DMS 273 (cell line): ENCODE results near the gene CDC25A.

Experiments
- DNase-seq: peaks from one replicate; lab custom pipeline; 2025; ENCODE audit not compliant: unreplicated experiment; lab: John Stamatoyannopoulos, UW

The CDC25A gene

DNA sequence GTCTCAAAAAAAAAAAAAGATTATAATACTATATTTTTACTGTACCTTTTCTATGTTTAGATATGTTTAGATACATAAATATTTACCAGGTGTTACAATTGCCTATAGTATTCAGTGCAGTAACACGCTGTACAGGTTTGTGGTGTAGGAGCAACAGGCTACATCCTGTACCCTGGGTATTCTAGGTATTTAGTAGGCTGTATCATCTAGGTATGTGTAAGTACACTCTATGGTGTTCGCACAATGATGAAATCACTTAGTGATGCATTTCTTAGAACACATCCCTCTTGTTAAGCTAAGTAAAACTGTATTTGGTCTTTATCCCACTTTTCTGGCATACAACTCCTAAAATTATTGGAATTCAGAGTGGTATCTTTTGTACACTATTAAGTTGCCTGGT, 77.8 kb downstream of the CDC25A start:
- no peak for DNase-seq

DNA sequence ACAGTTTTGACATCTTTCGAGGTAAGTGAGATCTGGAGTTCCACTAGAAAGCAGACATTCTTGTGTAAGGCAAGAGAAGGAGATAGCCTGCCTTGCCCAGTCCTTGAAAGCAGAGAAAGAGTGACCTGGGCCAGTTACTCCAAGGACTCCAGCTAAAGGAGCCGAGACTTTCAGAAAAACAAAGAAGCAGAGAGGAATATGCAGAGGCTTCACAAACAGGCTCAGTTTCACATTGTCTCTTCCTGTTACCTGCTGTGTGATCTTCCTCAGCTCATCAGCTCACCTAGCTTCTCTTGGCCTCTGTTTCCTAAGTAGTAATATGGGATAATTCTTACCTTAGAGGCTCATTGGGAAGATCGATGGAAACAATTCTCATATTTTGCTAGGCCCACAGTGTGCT, 81.0 kb downstream of the CDC25A start:
- no peak for DNase-seq
